K562 (cell line): ENCODE measurements around the gene ARHGEF12. TPM values are rescaled to one million over a fixed set of nuclear protein-coding genes. Genes with fewer than 3 reads are reported as not detected.

Experiments
- ARID3A ChIP-seq: IDR thresholded peaks from 2 replicates; pipeline ENCODE4 v1.6.1; 2012; ENCODE audit warnings: low read depth, low read length, improper control_type of control experiment, borderline replicate concordance
- CGGBP1 ChIP-seq: fragments of 250-450 bp; sonication (Bioruptor Pico); IDR thresholded peaks from 2 replicates; pipeline ENCODE4 v1.9.0; 2021; ENCODE audit warnings: mild to moderate bottlenecking
- CREM ChIP-seq: IDR thresholded peaks from 2 replicates; pipeline ENCODE4 v1.6.1; 2014; ENCODE audit warnings: antibody characterized with exemption, low read depth
- ETV1 ChIP-seq: fragments of 450-650 bp; conservative IDR thresholded peaks from 2 replicates; pipeline ENCODE4 v1.6.1; 2016; ENCODE audit warnings: missing genetic modification characterization, control low read depth, low read depth, missing compliant biosample characterization
- GABPB2 ChIP-seq: fragments of 250-450 bp; sonication (Bioruptor Pico); conservative IDR thresholded peaks from 2 replicates; pipeline ENCODE4 v1.5.1; 2021; ENCODE audit warnings: mild to moderate bottlenecking
- NFATC3 ChIP-seq: fragments of 450-650 bp; IDR thresholded peaks from 2 replicates; pipeline ENCODE4 v1.6.1; 2017; ENCODE audit warnings: mild to moderate bottlenecking
- NFXL1 ChIP-seq: fragments of 450-650 bp; formaldehyde crosslinking; IDR thresholded peaks from 2 replicates; pipeline ENCODE4 v1.4.0; 2021; ENCODE audit warnings: mild to moderate bottlenecking
- OTX1 ChIP-seq: fragments of 450-650 bp; formaldehyde crosslinking; IDR thresholded peaks from 2 replicates; pipeline ENCODE4 v1.4.0; 2022; ENCODE audit warnings: mild to moderate bottlenecking
- PCBP2 ChIP-seq: fragments of 200-400 bp; formaldehyde crosslinking; IDR thresholded peaks from 2 replicates; pipeline ENCODE4 v1.6.1; 2018; ENCODE audit warnings: low read length, low read depth, mild to moderate bottlenecking, moderate library complexity; ENCODE audit not compliant: poor library complexity, severe bottlenecking
- RBM15 ChIP-seq: fragments of 200-400 bp; formaldehyde crosslinking; IDR thresholded peaks from 2 replicates; pipeline ENCODE4 v1.6.1; 2018; ENCODE audit warnings: mild to moderate bottlenecking, low read length, moderate library complexity; ENCODE audit not compliant: insufficient read depth
- SIN3B ChIP-seq: fragments of 450-650 bp; IDR thresholded peaks from 2 replicates; pipeline ENCODE4 v1.6.1; 2017; ENCODE audit warnings: low read depth, mild to moderate bottlenecking, moderate library complexity
- SMARCA4 ChIP-seq: fragments of 450-650 bp; IDR thresholded peaks from 2 replicates; pipeline ENCODE4 v1.6.1; 2016
- SRF ChIP-seq, 2 experiments: fragments of 250-450, 450-650 bp in 1 of 2; sonication (Bioruptor Pico) in 1 of 2; sonication (generic) in 1 of 2; formaldehyde crosslinking; IDR thresholded peaks; 2 replicates each; pipeline versions ENCODE4 v1.5.0 to v1.5.1; 2020 to 2022; ENCODE audit warnings: mild to moderate bottlenecking in 1 of 2, missing genetic modification reagents in 1 of 2
- STAG1 ChIP-seq: sonication (generic); formaldehyde crosslinking; IDR thresholded peaks from 2 replicates; pipeline ENCODE4 v1.5.0; 2020; ENCODE audit warnings: missing genetic modification reagents, borderline replicate concordance
- STAT5B ChIP-seq: fragments of 250-450 bp; sonication (Bioruptor Pico); IDR thresholded peaks from 2 replicates; pipeline ENCODE4 v1.8.0; 2021; ENCODE audit warnings: mild to moderate bottlenecking, inconsistent platforms
- THAP12 ChIP-seq: fragments of 250-450 bp; sonication (Bioruptor Pico); IDR thresholded peaks from 2 replicates; pipeline ENCODE4 v1.9.0; 2021; ENCODE audit warnings: mild to moderate bottlenecking, inconsistent platforms
- XRCC3 ChIP-seq: fragments of 450-650 bp; IDR thresholded peaks from 2 replicates; pipeline ENCODE4 v1.6.1; 2017; ENCODE audit warnings: mild to moderate bottlenecking, moderate library complexity
- ZNF175 ChIP-seq: fragments of 200-800 bp; sonication (Bioruptor generic); IDR thresholded peaks from 2 replicates; pipeline ENCODE4 v1.6.1; 2016; ENCODE audit warnings: low read depth, mild to moderate bottlenecking, missing genetic modification characterization, missing compliant biosample characterization
- ZNF253 ChIP-seq: fragments of 250-450 bp; sonication (Bioruptor Pico); conservative IDR thresholded peaks from 2 replicates; pipeline ENCODE4 v1.6.1; 2021; ENCODE audit warnings: mild to moderate bottlenecking
- ZNF551 ChIP-seq: fragments of 250-450 bp; sonication (Bioruptor Pico); IDR thresholded peaks from 2 replicates; pipeline ENCODE4 v1.5.0; 2021; ENCODE audit warnings: mild to moderate bottlenecking, moderate library complexity
- polyA plus RNA-seq, 8 experiments: library from polyadenylated mRNA; depleted of rRNA in 4 of 8; stranded (reverse) in 5 of 8; unstranded in 3 of 8; fragments of >200 nt; fragmentation: Nextera tagmentation in 2 of 8; fragmentation: Illumina TruSeq in 1 of 8; extraction: Ambion mirVana in 2 of 8; extraction: Trizol in 1 of 8; gene quantifications; 2 replicates each; pipeline versions ENCODE4 v1.2.1 to v1.2.3, GENCODE V29; 2011 to 2014; ENCODE audit warnings: inconsistent platforms in 1 of 8, missing spikeins in 1 of 8
- total RNA-seq, 7 experiments: library from RNA; depleted of rRNA in 6 of 7; stranded (reverse); fragments of >200 nt in 6 of 7; fragmentation: Illumina TruSeq in 2 of 7; extraction: Trizol in 2 of 7; gene quantifications; 2 replicates each; pipeline versions ENCODE4 v1.2.1 to v1.2.3, GENCODE V29; 2011 to 2021; ENCODE audit warnings: low replicate concordance in 1 of 7
- TF ChIP-seq, protein P1 (sequence below), 2 experiments: fragments of 450-650 bp; conservative IDR thresholded peaks; 2 replicates each; pipeline ENCODE4 v1.6.1; 2017; ENCODE audit warnings: mild to moderate bottlenecking in 2 of 2, moderate library complexity in 2 of 2

Gene ARHGEF12
- total and polyA plus RNA-seq, 9 of the 15 experiments (the other 6 are each of a cell fraction or from before 2014, with no cell fraction given) = 3.5 to 51.7 (median 29.5) TPM

- no peak for TF ChIP-seq RBM15
- no peak for TF ChIP-seq SIN3B
- TF ChIP-seq ZNF551 (CRISPR knock-in tag) = no peak
- no peak for TF ChIP-seq PCBP2
- TF ChIP-seq OTX1 = no peak
- TF ChIP-seq STAT5B (CRISPR knock-in tag) = no peak
- TF ChIP-seq CREM = 0 out of 2 replicates have a peak, but pooled peaks have one; percentile 7
- TF ChIP-seq ARID3A = peak; percentile 46; the same call in 1 of the 2 replicates
- no peak for TF ChIP-seq ZNF175
- 0 out of 2 replicates have a peak, but pooled peaks have one; percentile 62 for TF ChIP-seq NFATC3
- no peak for TF ChIP-seq GABPB2 (CRISPR knock-in tag)
- no peak for TF ChIP-seq ZNF253 (CRISPR knock-in tag)
- TF ChIP-seq XRCC3 = no peak
- no peak for TF ChIP-seq NFXL1
- 0 out of 2 replicates have a peak, but pooled peaks have one; percentile 16 for TF ChIP-seq ETV1 (tag)
- TF ChIP-seq SRF (CRISPR knock-in tag; IDR thresholded peaks at IDR 0.05) = no peak
- TF ChIP-seq THAP12 = no peak
- no peak for TF ChIP-seq STAG1 (CRISPR knock-in tag)
- peak; percentile 18; the same call in 1 of the 2 replicates for TF ChIP-seq SMARCA4
- TF ChIP-seq, protein P1, sequence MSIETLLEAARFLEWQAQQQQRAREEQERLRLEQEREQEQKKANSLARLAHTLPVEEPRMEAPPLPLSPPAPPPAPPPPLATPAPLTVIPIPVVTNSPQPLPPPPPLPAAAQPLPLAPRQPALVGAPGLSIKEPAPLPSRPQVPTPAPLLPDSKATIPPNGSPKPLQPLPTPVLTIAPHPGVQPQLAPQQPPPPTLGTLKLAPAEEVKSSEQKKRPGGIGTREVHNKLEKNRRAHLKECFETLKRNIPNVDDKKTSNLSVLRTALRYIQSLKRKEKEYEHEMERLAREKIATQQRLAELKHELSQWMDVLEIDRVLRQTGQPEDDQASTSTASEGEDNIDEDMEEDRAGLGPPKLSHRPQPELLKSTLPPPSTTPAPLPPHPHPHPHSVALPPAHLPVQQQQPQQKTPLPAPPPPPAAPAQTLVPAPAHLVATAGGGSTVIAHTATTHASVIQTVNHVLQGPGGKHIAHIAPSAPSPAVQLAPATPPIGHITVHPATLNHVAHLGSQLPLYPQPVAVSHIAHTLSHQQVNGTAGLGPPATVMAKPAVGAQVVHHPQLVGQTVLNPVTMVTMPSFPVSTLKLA (conservative IDR thresholded peaks at IDR 0.05) = 0 out of 4 replicates have a peak, but pooled peaks of 1 of the 2 experiments have one; percentile 17
- no peak for TF ChIP-seq CGGBP1
Observed at GRCh38 chr11:120334894-120335462, 1.2 kb upstream of the ARHGEF12 start (continued).
